Spleen (tissue), 7 donors: ENCODE data around the gene MOB3B.

Source experiments
- CTCF ChIP-seq, 11 experiments: fragments of 200-600 bp in 7 of 11; fragments of 450-650 bp in 4 of 11; sonication (generic) in 4 of 11; IDR thresholded peaks in 8 of 11; conservative IDR thresholded peaks in 3 of 11; 1 replicate in 7 of 11; 2 replicates in 4 of 11; pipeline versions ENCODE4 v1.4.0 to v1.8.0; 2016 to 2021; ENCODE audit warnings: antibody characterized with exemption in 11 of 11, inconsistent platforms in 4 of 11, mild to moderate bottlenecking in 1 of 11
- POLR2AphosphoS5 ChIP-seq, 3 donors: sonication (generic); formaldehyde crosslinking; IDR thresholded peaks; one replicate each; pipeline ENCODE4 v1.5.1; 2017; ENCODE audit warnings: antibody characterized with exemption in 3 of 3
- donor health status: DM: no; HTN: no; CAD: no; lungs with moderate emphysema.
- donor health status: DM: no; HTN: no; CAD: no.
- donor health status: DM: no; HTN: no; CAD: no.

DNA sequence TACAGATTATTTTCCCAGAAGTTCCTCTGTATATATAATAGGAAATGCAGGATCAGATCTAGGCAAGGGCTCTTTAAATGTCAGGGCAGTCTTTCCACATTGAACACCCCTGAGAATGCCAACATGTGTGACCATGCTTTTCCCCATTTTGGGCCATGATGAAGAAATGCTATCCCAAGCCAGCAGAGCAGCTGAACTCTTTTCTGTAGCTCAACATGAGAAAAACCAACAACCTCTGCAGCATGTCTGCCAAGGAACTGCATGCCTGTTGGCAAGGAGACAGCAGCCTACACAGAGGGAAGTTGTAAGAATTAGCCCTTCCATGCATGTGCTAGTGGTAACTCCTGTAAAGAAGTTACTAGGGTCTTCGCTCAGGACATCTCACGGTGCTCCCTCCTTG lies 15.1 kb downstream of the MOB3B start:
- TF ChIP-seq POLR2AphosphoS5 (IDR thresholded peaks at IDR 0.05) (no peak), CTCF (IDR thresholded peaks at IDR 0.05 in 8 of 11, conservative IDR thresholded peaks at IDR 0.05 in 3 of 11) (no peak)
